Peyer's patch (tissue), 4 donors: ENCODE results near the gene ASPHD2.

Experiments used
- CTCF ChIP-seq, 6 experiments: fragments of 450-650 bp in 4 of 6; fragments of 200-600 bp in 2 of 6; sonication (generic) in 1 of 6; IDR thresholded peaks; one replicate each; pipeline ENCODE4 v1.5.1; 2017 to 2019; ENCODE audit warnings: antibody characterized with exemption in 6 of 6, mild to moderate bottlenecking in 3 of 6, moderate library complexity in 1 of 6
- POLR2A ChIP-seq, 2 donors: fragments of 450-650 bp; IDR thresholded peaks; one replicate each; pipeline ENCODE4 v1.5.1; 2017; ENCODE audit warnings: antibody characterized with exemption in 2 of 2, mild to moderate bottlenecking in 2 of 2, moderate library complexity in 2 of 2

- TF ChIP-seq CTCF (IDR thresholded peaks at IDR 0.05) = no peak
- no peak for TF ChIP-seq POLR2A (IDR thresholded peaks at IDR 0.05)
Measured at GRCh38 chr22:26476705-26477340, 47.8 kb downstream of the ASPHD2 start.
